Left lung (tissue), 10 donors: ENCODE data around the gene SLC10A7. TPM values are rescaled to one million over a fixed set of nuclear protein-coding genes. Genes with fewer than 3 reads are reported as not detected.

Source experiments
- ATAC-seq: fragments of 200-7000 bp; cut with Tn5 transposase; one replicate; pipeline ENCODE4 v1.9.1; 2020; ENCODE audit warnings: moderate library complexity
- DNase-seq, 4 donors: peaks; one replicate each; pipeline ENCODE4 v3.0.0-alpha.2; 2013 to 2020
- H3K27ac ChIP-seq, 2 donors: fragments of 200-600 bp; sonication (generic) in 1 of 2; one replicate each; pipeline versions ENCODE4 v1.5.0 to v1.8.0; 2020 to 2021
- H3K27me3 ChIP-seq, 2 donors: fragments of 200-600 bp; sonication (generic) in 1 of 2; one replicate each; pipeline versions ENCODE4 v1.5.0 to v1.8.0; 2020 to 2021
- H3K36me3 ChIP-seq, 2 donors: fragments of 200-600 bp; sonication (generic) in 1 of 2; one replicate each; pipeline versions ENCODE4 v1.5.0 to v1.8.0; 2020 to 2021
- H3K4me1 ChIP-seq, 2 donors: fragments of 200-600 bp; one replicate each; pipeline ENCODE4 v1.8.0; 2021
- H3K4me3 ChIP-seq, 2 donors: fragments of 200-600 bp; sonication (generic) in 1 of 2; one replicate each; pipeline versions ENCODE4 v1.5.0 to v1.8.0; 2020 to 2021; ENCODE audit warnings: mild to moderate bottlenecking in 1 of 2
- H3K9me3 ChIP-seq, 2 donors: fragments of 200-600 bp; sonication (generic) in 1 of 2; one replicate each; pipeline versions ENCODE4 v1.5.0 to v1.8.0; 2020 to 2021
- CTCF ChIP-seq, 2 donors: fragments of 200-600 bp; sonication (generic) in 1 of 2; IDR thresholded peaks; one replicate each; pipeline versions ENCODE4 v1.5.0 to v1.8.0; 2021; ENCODE audit warnings: antibody characterized with exemption in 2 of 2
- intact Hi-C, 2 donors: fragments of 100-400 bp; cut with DNase I; formaldehyde crosslinking; loops; one replicate each; pipeline versions ENCODE4 v1.11.2 to v1.14.2; 2022
- polyA plus RNA-seq, 6 donors: library from polyadenylated mRNA; unstranded; fragments of 120-200 nt; gene quantifications; one replicate each; pipeline ENCODE4 v1.2.1, GENCODE V29; 2013; ENCODE audit not compliant: insufficient read length in 6 of 6
- total RNA-seq, 2 donors: library from RNA; stranded (reverse); fragmentation: NEBNext Ultra II Directional; extraction: Animal tissue kit (Norgen Biotek cat#: 25700); gene quantifications; one replicate each; pipeline ENCODE4 v1.2.1, GENCODE V29; 2021
- donor health status: DM: no; HTN: yes; CAD: no.
- donor health status: DM: no; HTN: no; CAD: no.

Gene SLC10A7
- total and polyA plus RNA-seq, 8 donors = 16.3 to 22.0 (median 18.1) TPM

DNA sequence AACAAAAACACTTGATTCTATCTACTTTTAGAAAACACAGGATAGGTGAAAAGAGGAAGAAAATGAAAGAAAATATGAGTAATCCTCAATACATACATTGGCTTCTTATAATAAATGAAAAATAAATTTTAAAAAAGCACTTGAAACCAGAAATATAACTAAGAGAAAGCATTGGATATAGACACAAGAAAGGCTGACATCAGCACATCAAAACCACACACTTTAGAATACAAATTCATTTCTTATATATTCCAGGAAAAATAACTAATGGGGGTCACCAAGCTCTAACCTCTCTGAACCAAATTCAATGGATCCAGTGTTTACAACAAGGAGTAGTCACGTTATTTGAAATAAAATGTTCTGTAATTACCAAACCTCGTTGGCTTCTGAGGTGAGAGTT, 173.9 kb downstream of the SLC10A7 start:
- ATAC-seq = no peak
- no peaks in the 10 kb centered on the region for H3K27me3 ChIP-seq
- no peaks in the 10 kb centered on the region for H3K36me3 ChIP-seq
- no peak for DNase-seq
- H3K4me1 ChIP-seq = no peaks in the 10 kb centered on the region
- intact Hi-C loops = no loop called here
- H3K27ac ChIP-seq = no peak overlapping the region
- H3K9me3 ChIP-seq = no peaks in the 10 kb centered on the region
- no peak for TF ChIP-seq CTCF (IDR thresholded peaks at IDR 0.05)
- H3K4me3 ChIP-seq = no peak overlapping the region

GRCh38 chr4:146346276-146346675, 175.5 kb downstream of the SLC10A7 start:
- intact Hi-C loops = no loop called here
- no peak overlapping the region for H3K4me3 ChIP-seq
- H3K27ac ChIP-seq = no peak overlapping the region
- no peaks in the 10 kb centered on the region for H3K27me3 ChIP-seq
- no peaks in the 10 kb centered on the region for H3K36me3 ChIP-seq
- DNase-seq (no peak), ATAC-seq (no peak)
- TF ChIP-seq CTCF (IDR thresholded peaks at IDR 0.05) = no peak
- H3K4me1 ChIP-seq = no peaks in the 10 kb centered on the region
- no peaks in the 10 kb centered on the region for H3K9me3 ChIP-seq

DNA sequence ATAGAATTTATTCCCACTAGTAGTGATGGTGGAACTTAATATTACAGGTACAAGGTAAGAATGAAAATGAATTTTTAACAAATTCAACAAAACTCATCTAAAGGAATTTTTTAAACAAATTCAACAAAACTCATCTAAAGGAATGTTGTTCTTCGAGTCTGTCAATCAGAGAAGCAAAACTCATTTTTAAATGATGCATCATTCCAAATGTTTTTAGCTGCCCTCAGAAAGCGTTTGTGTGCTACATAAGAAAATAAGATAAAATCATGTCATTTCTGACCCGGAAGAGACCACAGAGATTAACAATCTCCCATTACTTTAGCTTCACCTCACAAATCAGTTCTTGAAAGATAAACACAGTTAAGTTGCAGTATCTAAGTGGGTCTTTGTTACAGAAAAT, 178.0 kb downstream of the SLC10A7 start:
- intact Hi-C loops = loop anchor here in 1 of 2 donors (5.0 kb wide), 1 partner anchor 574 kb away; no protein-coding TSS in a partner anchor
- no peak for ATAC-seq
- Histone ChIP-seq H3K4me3 (no peak overlapping the region), H3K9me3 (no peaks in the 10 kb centered on the region), H3K27ac (no peak overlapping the region), H3K27me3 (no peaks in the 10 kb centered on the region), H3K36me3 (no peaks in the 10 kb centered on the region), H3K4me1 (no peaks in the 10 kb centered on the region)
- no peak for TF ChIP-seq CTCF (IDR thresholded peaks at IDR 0.05)
- DNase-seq = no peak

DNA sequence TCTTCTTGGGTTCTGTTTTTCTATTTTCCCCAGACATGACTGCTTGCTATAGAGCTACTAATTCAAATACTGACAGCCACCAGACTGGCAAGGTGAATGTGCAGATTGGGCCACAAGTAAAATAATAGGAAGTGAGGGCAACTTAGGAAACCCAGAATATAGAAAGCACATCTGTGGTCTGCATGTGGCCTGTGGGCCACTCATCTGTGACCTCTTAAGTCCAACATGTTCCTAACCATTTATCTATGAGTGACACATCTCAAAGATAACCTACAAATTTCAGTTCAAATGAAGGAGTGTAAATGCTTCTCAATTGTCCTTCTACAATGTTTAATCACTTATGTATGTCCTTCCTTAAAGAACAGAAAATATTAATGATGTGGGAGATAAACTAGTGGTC, 178.5 kb downstream of the SLC10A7 start:
- Histone ChIP-seq H3K27me3 (no peaks in the 10 kb centered on the region), H3K27ac (no peak overlapping the region), H3K9me3 (no peaks in the 10 kb centered on the region), H3K4me1 (no peaks in the 10 kb centered on the region), H3K4me3 (no peak overlapping the region), H3K36me3 (no peaks in the 10 kb centered on the region)
- intact Hi-C loops = loop anchor here in 1 of 2 donors (5.0 kb wide), 1 partner anchor 574 kb away; no protein-coding TSS in a partner anchor
- TF ChIP-seq CTCF (IDR thresholded peaks at IDR 0.05) = no peak
- DNase-seq (no peak), ATAC-seq (no peak)

DNA sequence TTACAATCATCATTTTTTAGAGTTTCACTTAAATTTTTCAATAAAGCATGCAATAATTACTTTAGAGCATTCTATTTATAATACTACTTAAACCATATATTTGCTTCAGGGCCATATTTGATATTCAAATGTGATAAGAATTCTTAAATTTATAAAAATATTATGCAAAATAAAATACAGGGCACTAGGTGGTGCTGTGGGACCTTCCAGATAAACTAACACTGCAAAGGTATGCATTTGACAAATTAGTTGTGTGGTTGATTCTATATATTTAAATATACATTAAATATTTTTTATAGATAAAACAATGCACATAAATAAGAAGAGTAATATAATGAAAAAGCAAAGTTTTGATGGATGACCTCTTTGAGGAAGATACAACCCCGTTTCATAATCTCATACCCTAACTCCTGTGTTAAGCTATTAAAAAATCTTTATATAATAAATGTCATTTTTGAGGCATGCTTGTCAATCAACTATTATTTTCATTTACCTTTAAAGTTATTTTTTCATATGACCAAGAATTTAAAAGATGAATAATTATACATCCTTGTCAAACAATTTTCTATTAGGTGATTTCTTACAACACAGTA, 179.0 kb downstream of the SLC10A7 start:
- ATAC-seq = peak; percentile 63
- intact Hi-C loops = loop anchor here in 1 of 2 donors (5.0 kb wide), 1 partner anchor 575 kb away; no protein-coding TSS in a partner anchor

More for the DNA sequence above, 179.0 kb downstream of the SLC10A7 start:
- Histone ChIP-seq H3K4me3 (no peak overlapping the region), H3K27ac (no peak overlapping the region), H3K9me3 (no peaks in the 10 kb centered on the region), H3K4me1 (no peaks in the 10 kb centered on the region), H3K36me3 (no peaks in the 10 kb centered on the region), H3K27me3 (no peaks in the 10 kb centered on the region)
- peak in 1 of 2 donors; percentile 50 for TF ChIP-seq CTCF (IDR thresholded peaks at IDR 0.05)
- DNase-seq = peak in 1 of 4 donors; percentile 42
